NCI-H2171 treated with DMSO at 0.1 percent for 48 hours (cell line): ENCODE results near the gene HLA-F.
A peak's percentile ranks its signal among the peaks of the same experiment; 100 is the strongest.

Source experiments
- DNase-seq: peaks from one replicate; lab custom pipeline; 2025; lab: John Stamatoyannopoulos, UW

The HLA-F gene

DNA sequence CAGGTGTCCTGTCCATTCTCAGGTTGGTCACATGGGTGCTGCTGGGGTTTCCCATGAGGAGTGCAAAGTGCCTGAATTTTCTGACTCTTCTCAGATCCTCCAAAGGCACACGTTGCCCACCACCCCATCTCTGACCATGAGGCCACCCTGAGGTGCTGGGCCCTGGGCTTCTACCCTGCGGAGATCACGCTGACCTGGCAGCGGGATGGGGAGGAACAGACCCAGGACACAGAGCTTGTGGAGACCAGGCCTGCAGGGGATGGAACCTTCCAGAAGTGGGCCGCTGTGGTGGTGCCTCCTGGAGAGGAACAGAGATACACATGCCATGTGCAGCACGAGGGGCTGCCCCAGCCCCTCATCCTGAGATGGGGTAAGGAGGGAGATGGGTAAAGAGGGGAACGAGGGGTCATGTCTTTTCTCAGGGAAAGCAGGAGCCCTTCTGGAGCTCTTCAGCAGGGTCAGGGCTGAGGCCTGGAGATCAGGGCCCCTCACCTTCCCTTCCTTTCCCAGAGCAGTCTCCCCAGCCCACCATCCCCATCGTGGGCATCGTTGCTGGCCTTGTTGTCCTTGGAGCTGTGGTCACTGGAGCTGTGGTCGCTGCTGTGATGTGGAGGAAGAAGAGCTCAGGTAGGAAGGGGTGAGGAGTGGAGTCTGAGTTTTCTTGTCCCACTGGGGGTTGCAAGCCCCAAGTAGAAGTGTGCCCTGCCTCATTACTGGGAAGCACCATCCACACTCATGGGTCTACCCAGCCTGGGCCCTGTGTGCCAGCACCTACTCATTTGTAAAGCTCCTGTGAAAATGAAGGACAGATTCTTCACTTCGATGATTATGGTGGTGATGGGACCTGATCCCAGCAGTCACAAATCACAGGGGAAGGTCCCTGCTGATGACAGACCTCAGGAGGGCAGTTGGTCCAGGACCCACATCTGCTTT is 2.0 kb downstream of the HLA-F start:
- DNase-seq, result no peak

DNA sequence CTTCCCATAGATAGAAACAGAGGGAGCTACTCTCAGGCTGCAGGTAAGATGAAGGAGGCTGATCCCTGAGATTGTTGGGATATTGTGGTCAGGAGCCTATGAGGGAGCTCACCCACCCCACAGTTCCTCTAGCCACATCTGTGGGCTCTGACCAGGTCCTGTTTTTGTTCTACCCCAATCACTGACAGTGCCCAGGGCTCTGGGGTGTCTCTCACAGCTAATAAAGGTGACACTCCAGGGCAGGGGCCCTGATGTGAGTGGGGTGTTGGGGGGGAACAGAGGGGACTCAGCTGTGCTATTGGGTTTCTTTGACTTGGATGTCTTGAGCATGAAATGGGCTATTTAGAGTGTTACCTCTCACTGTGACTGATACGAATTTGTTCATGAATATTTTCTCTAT is 2.8 kb downstream of the HLA-F start:
- no peak for DNase-seq

DNA sequence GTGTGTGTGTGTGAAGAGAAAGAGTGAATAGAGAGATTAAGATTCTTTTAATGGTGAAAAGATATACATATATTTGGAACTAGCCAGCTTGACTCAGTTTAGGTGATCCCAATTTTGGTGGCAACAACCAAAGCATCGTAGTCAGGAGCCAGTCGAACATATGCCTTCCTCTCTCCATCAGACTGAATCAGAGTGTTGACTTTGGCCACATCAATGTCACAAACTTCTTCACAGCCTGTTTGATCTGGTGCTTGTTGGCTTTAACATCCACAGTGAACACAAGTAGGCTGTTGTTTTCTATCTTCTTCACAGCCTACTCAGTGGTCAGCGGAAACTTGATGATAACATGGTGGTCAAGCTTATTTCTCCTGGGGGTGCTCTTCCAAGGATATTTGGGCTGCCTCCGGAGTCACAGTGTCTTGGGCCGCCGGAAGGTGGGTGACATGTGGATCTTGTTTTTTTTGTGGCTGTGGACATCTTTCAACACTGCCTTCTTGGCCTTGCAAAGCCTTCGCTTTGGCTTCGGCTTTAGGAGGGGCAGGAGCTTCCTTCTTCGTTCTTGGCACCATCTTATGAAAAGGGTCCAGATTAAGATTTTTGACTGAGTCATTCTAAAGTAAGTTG is 3.4 kb downstream of the HLA-F start:
- DNase-seq, result no peak

DNA sequence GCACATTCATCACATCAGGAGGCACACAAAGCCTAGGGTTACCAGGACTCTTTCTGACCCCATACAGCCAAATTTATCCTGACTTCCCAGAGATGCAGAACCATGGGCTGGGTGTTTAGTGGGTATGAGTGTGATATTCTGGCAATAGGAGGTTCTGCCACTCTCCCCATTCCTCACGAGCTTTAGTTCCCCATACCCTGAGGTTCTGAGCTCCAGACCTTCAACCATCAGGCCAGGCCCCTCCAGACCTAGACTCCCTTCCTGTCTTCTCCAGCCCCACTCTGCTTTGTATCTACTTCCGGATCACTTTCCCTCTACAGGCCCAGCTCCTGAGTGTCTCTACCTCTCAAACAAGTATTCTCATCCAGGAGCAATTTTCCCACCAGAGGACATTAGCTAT is 4.4 kb downstream of the HLA-F start:
- DNase-seq, result no peak

DNA sequence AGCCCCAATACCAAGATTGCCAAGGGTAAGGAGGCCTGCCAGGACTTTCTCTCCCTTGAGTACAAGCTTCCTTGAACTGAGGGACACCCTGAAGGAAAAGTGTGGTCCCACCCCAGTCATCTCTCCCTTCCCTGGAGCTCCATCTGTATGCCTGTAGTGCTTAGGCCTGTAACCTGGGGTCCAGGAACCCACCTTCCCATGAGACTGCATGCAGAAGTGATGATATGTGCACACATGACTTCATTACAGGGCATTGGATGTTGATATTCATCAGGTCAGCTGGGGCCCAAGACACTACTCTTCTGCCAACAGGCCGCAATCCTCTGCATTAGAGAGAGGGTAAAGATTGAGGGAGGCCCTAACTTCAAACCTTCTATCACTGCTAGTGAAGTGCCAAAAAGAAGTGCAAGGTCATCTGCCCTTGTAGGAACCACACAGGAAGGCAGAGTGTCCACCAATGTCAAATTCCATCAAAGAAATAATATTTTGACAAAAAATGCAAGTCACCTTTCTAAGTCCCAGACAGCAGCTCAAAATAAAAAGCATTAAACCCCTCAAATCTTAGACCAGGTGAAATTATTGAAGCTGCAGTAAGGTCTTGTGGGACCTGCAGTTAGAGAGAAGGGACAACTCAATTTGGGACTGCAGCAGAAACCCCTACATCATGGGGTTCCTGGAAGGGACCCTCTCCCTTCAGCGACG is 5.1 kb downstream of the HLA-F start:
- DNase-seq, result no peak

DNA sequence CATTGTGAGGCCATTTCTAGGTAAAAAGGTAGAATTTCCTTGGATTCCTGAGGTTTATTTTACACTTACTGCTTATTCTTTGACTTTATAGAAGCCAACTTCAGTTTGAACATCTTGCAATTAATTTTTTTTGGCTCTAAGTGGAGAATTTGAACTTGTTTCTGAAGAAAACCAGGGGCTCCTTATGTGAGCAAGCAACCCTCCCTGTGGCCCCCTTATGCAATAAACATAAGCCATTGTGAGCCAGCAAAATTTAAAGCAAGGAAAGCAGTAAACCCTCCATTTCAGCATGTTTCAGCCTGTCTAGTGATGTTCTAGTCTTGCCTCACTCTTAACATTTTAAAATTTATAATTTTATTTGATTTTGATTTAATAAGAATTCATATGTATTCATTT is 5.6 kb downstream of the HLA-F start:
- no peak for DNase-seq

DNA sequence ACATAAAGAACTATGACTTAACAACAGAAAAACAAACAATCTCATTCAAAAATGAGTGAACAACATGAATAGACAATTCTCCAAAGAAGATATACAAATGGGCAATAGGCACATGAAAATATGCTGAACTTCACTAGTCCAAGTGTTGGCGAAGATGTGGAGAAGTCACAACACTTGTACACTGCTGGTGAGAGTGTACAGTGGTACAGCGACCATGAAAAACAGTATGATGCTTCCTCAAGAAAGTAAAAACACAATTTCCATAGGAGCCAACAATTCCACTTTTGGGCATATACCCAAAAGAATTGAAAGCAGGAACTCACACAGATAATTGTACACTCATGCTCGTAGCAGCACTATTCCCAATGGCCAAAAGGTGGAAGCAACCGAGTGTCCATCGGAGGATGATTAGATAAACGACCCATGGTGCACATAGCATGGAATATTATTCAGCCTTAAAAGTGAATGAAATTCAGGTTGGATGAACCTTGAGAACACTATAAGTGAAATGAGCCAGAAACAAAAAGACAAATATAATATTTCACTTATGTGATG is 6.6 kb downstream of the HLA-F start:
- DNase-seq, result no peak

DNA sequence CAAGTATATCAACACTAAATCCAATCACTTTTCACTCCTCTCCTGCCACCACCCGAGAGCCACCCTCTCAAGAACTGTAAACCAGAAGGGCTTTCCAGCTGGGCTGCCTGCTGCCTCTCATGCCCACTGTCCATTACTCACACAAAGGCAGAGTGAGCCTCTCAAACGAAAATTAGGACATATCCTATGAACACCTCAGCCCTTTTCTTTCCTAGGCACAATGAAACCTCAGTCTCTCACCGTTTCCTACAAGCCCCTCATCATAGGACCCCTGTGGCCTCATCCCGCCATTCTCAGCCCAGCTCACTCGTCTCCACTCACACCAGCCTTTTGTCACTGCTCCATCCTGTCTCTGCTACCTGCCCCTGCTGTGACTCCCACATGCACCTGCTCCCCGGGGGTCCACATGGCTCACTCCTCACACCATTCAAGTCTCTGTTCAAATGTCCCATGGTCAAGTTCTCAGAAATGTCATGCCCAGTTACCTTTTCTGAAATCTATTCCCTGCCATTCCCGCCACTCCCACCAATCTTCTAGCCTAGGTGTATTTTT is 7.4 kb downstream of the HLA-F start:
- no peak for DNase-seq

DNA sequence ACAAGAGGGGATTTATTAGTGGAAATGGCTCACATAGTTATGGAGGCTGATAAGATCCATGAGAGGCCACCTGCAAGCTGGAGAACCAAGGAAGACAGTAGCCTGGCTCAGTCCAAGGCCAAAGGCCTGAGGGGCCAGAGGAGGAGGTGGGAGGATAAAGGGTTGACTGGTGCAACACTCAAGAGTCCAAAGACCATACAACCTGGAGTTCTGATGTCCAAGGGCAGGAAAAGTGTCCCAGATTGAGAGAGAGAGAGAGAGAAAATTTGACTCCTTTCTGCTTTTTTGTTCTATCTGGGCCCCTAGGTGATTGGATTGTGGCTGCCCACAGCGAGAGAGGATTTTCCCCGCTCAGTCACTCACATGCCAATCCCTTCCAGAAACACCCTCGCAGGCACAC is 8.0 kb downstream of the HLA-F start:
- no peak for DNase-seq

DNA sequence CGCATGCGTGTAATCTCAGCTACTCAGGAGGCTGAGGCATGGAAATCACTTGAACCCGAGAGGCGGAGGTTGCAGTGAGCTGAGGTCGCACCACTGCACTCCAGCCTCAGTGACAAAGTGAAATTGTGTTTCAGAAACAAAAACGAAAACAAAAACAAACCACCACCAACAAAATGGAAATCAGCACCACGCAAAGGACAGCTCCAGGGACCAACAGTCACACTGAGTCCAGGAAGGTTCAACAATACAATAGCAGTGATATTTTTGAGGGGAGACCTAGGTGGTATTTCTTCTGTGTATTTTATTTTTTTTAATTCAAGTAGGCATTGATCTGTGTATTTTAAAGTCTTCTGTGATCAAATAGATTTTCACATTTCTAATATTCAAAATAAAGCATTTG is 9.8 kb downstream of the HLA-F start:
- no peak for DNase-seq

DNA sequence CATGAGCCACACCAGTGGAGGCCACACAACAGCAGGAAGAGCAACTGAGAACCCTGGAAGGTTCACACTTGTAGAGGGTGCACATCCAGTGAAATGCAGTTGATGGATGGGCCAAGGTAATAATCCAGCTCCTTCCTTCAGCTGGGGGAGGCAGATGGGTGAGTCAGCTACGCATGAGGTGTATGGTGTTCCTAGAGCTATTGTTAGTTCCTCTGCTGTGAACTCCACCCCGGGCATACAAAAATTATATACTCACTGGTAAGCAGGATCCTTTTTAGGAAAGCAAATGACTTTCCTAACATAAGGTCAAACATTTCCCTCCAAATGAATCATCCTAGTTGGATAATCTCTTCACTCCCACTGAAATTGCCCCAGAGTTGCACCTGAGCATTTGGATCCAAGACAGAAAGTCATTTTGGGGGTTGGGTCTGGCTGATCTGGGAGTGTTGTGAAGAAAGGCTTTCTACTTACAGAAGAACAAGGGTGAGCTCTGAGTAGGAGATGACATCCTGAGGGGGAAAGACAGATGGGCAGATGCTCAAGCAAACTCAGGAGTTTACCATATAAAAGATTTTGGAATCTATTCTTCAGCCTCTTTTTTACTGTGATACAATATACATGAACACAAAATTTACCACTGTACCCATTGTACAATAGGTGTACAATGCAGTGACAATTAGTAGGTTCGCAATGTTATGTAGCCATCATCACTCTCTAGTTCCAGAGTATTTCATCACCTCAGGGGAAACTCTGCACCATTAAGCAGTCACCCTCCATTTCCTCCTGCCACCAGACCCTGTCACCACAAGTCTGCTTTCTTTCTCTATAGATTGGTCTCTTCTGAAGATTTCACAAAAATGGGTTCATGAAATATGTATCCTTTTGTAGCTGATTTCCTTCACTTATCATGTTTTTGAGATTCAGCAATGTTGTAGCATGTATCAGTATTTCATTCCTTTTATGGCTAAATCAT is 11.1 kb downstream of the HLA-F start:
- no peak for DNase-seq

DNA sequence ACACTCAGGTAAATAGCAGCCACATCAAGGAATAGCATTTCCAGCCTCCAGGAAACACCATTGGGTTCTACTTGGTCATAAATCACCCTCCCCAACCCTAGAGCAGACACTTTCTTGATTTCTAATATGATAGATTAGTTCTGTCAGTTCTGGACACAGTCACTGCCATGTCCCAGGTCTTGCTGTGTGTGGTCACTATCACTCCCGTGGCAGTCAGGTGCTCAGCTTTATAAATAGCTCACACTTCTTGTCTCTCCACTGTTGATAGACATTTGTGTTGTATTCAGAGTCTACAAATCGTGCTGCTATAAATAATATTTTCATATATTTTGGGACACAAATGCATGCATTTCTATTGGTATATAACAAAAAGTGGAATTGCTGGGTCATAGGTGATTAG is 13.3 kb downstream of the HLA-F start:
- no peak for DNase-seq

DNA sequence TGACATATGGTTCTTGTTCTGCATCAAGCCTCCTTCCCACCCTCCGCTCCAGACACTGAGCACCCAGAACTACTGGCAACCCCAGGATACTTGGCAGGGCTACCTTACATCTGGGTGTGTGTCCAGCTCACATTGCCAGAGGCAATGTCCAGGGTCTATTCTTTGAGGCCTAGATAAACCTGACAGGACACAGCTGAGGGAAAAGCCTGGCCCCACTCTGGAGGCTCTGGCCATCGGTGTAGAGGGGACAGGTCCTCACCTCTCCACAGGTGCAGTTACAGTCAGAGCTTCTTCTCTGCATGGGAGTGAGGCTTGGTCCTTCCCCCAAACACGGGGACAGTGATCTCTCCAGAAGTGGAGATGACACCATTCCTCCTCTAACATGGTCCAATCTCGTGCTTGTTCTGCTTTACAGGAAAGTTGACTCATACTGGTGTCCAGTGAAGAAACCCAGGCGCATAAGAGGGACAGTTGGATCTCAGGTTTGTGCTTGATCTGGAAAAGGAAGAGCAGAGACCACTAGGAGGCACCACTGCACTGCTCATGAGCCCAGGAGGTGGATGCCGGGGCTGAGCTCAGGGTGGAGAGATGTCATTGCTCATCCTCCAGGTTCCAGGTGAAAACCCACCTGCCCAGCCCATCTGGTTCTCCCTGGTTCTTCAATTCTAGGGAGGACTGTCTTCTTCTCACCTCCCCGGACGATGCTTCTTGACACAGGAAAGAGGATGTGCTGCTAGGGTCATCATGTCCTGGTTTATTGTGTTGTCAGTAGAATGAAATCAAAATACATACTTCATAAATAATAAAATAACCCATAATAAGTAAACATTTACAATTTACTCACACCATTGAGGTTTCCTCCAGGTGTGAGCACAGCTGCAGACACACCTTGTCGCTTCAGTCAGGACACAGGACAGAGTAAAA is 14.7 kb downstream of the HLA-F start:
- DNase-seq, result peak; percentile 5

DNA sequence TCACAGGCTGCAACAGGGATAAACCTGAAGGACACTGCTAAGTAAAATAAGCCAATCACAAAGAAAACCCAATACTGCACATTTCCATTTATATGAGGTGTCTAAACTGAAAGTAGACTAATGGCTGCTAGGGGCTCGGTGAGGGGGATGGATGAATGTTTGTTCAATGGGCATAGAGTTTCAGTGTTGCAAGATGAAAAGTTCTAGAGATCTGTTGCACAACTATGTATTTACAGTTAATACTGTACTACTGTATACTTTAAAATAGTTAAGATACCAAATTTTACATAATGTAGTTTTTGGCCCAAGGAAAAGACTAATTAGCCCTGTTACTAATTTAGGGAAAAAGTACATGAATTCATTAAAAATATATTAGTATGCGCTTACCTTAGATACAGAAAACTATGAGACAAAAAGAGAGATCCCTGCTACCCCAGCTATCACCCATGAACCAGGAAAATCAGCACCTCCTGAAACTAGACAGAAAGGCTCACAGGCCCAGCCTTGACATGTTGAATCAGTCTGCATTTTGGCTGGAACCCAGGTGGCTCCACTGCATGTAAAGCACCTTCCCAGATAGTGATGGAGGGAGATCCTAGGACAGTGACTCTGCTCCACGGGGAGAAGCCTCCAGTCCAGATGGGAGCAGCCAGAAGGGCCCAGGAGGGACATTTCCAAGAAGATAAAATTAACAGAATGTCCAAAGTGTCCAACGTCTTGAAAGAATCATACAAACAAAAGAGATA is 16.1 kb downstream of the HLA-F start:
- no peak for DNase-seq

DNA sequence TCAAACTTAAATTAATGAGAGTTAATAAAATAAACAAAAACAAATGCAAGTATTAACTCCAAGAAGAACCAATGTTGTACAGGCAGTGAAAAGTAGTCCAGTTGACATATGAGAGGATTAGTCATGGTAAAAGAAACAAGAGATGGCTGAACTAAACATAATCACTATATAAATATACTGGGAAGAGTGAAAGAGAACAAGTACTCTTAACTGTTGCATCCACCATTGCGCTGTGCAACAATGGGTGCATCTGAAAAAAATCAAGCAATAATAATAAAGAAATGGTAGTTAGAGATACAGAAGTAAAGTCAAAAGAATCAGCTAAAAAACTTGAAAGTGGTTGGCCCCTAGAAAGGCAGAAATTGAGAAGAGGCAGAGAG is 16.6 kb downstream of the HLA-F start:
- DNase-seq, result no peak

DNA sequence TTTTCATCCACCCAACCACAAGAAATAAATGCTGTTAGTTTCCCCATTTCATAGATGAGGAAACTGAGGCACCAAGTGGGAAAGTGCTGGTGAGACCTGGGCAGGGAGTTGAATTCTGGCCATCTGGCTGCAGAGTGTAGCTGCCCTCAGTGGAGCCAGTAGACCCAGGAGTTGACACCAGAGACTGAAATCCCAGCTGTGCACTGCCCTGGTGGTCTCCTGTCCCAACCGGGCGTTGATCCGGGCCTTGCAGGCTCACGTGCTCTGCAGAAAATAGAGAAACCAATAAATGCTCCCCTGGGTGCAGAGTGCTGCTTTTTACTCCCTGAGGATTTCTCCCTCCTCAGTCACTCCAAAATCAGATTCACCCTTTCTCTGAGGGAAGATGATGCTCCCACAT is 18.4 kb downstream of the HLA-F start:
- no peak for DNase-seq

DNA sequence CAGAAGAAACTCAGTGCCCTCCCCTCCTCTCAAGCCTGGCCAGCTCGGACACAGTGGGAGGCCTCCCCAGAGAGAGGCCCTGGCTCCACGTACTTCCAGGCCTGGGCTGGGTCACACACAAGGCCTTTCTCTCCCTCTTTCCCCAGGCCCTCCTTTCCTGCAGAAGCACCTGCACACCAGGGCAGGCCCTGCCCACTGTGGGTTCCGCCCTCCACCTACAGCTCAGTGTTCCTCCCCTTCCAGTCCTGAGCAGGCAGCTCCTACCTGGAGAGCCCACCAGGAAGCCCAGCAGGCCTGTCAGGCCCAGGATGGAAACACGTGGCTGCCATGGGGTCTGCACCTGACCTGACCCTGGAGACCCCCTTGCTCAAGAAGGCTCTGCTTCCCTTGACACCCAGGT is 18.9 kb downstream of the HLA-F start:
- no peak for DNase-seq

DNA sequence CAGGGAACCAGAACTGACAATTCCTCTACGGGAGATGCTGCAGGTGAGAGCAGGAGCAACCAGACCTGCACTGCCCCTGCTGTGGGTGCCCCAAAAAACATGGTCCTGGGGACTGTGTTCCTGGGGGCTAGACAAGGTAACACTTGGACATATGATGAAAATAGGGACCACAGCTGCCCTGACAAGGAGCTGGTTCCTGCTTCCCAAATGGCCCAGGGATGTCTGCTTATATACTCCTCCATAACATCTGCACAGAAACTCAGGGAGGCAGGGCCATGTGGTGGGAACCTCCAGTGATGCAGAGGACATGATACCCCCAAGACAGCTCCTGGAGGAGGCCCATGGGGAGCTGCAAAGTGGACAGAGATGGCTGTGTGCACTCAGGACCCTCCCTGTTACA is 19.8 kb downstream of the HLA-F start:
- no peak for DNase-seq

DNA sequence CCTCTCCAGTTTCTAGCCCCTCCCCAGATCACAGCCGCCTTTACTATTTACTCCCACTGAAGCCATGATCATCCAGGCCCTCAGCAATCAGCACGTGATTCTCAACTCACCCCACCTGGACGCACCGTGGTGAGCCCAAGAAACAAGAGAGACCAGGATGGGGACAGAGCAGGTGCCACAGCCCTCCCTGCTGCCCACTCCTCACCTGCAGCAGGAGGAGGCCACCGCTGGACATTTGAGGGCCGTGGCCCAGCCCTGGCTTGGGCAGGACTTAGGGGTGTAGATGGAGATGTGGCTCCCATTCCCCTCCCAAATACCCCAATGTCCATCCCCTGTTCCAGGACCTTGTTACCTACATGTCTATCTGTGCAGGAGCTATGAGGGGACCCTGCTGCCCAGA is 20.3 kb downstream of the HLA-F start:
- DNase-seq, result no peak
